Measurements from ENCODE around the gene DHRS2. TPM values are rescaled to one million over a fixed set of nuclear protein-coding genes. Genes with fewer than 3 reads are reported as not detected.

Gene DHRS2
- total RNA-seq, 2 donors from 2014 or later = 0.56 to 2.1 TPM

GRCh38 chr14:23647619-23648018, 11.5 kb downstream of the DHRS2 start:
- intact Hi-C loops (cut with DNase I) = no loop called here
- H3K27ac ChIP-seq = no peak overlapping the region
- no peaks in the 10 kb centered on the region for H3K9me3 ChIP-seq
- H3K4me3 ChIP-seq = no peak overlapping the region
- TF ChIP-seq CTCF (IDR thresholded peaks at IDR 0.05) = no peak
- no peak overlapping the region for H3K9ac ChIP-seq (ENCODE audit: low read depth in 2 of 2, low read length in 2 of 2)
- DNase-seq = no peak
- no peaks in the 10 kb centered on the region for H3K27me3 ChIP-seq
- no peaks in the 10 kb centered on the region for H3K36me3 ChIP-seq
- no peaks in the 10 kb centered on the region for H3K4me1 ChIP-seq

- Histone ChIP-seq H3K36me3 (no peaks in the 10 kb centered on the region), H3K27ac (no peak overlapping the region), H3K27me3 (no peaks in the 10 kb centered on the region), H3K4me3 (no peak overlapping the region), H3K4me1 (no peaks in the 10 kb centered on the region), H3K9me3 (no peaks in the 10 kb centered on the region), H3K9ac (ENCODE audit: low read depth in 2 of 2, low read length in 2 of 2) (no peak overlapping the region)
- no peak for DNase-seq
- TF ChIP-seq CTCF (IDR thresholded peaks at IDR 0.05) = no peak
- intact Hi-C loops (cut with DNase I) = no loop called here
Observed at GRCh38 chr14:23648764-23649460, 12.7 kb downstream of the DHRS2 start.

GRCh38 chr14:23650506-23650905, 14.3 kb downstream of the DHRS2 start:
- no peak for DNase-seq
- H3K9me3 ChIP-seq = no peaks in the 10 kb centered on the region
- intact Hi-C loops (cut with DNase I) = no loop called here
- no peaks in the 10 kb centered on the region for H3K27me3 ChIP-seq
- H3K9ac ChIP-seq (ENCODE audit: low read depth in 2 of 2, low read length in 2 of 2) = no peak overlapping the region
- TF ChIP-seq CTCF (IDR thresholded peaks at IDR 0.05) = no peak
- no peak overlapping the region for H3K4me3 ChIP-seq
- H3K36me3 ChIP-seq = no peaks in the 10 kb centered on the region
- H3K27ac ChIP-seq = no peak overlapping the region
- no peaks in the 10 kb centered on the region for H3K4me1 ChIP-seq

GRCh38 chr14:23653051-23653450, 16.9 kb downstream of the DHRS2 start:
- no peaks in the 10 kb centered on the region for H3K4me1 ChIP-seq
- H3K4me3 ChIP-seq = no peak overlapping the region
- H3K9ac ChIP-seq (ENCODE audit: low read depth in 2 of 2, low read length in 2 of 2) = no peak overlapping the region
- no peak for TF ChIP-seq CTCF (IDR thresholded peaks at IDR 0.05)
- no peak for DNase-seq
- no peak overlapping the region for H3K27ac ChIP-seq
- no peaks in the 10 kb centered on the region for H3K9me3 ChIP-seq
- H3K27me3 ChIP-seq = no peaks in the 10 kb centered on the region
- intact Hi-C loops (cut with DNase I) = no loop called here
- H3K36me3 ChIP-seq = no peaks in the 10 kb centered on the region

GRCh38 chr14:23654231-23654630, 18.1 kb downstream of the DHRS2 start:
- Histone ChIP-seq H3K9me3 (no peaks in the 10 kb centered on the region), H3K27ac (no peak overlapping the region), H3K4me1 (no peaks in the 10 kb centered on the region), H3K4me3 (no peak overlapping the region), H3K36me3 (no peaks in the 10 kb centered on the region), H3K27me3 (no peaks in the 10 kb centered on the region), H3K9ac (ENCODE audit: low read depth in 2 of 2, low read length in 2 of 2) (no peak overlapping the region)
- no peak for DNase-seq
- intact Hi-C loops (cut with DNase I) = no loop called here
- TF ChIP-seq CTCF (IDR thresholded peaks at IDR 0.05) = no peak

Data from colonic mucosa (tissue), 4 donors.